ENCODE data around the gene PDE2A.

The PDE2A gene

GRCh38 chr11:72705442-72706365 is 31.5 kb upstream of the PDE2A start:
- Histone ChIP-seq H3K9me3 (no peaks in the 10 kb centered on the region), H4K20me1 (peaks cover 89% of the 10 kb centered on the region), H3K4me3 (no peak overlapping the region), H3K36me3 (peaks cover 100% of the 10 kb centered on the region), H3K4me2 (no peak overlapping the region), H3K27ac (no peak overlapping the region), H3K9ac (no peak overlapping the region), H3K4me1 (no peaks in the 10 kb centered on the region), H3K27me3 (no peaks in the 10 kb centered on the region)
- no peak for TF ChIP-seq Cebpa-rat (IDR thresholded peaks at IDR 0.05)

- no peaks in the 10 kb centered on the region for H3K27me3 ChIP-seq
- H3K4me3 ChIP-seq, result no peak overlapping the region
- H3K4me2 ChIP-seq, result no peak overlapping the region
- H3K4me1 ChIP-seq, result no peaks in the 10 kb centered on the region
- H3K9me3 ChIP-seq, result no peaks in the 10 kb centered on the region
- peaks cover 88% of the 10 kb centered on the region for H4K20me1 ChIP-seq
- H3K27ac ChIP-seq, result no peak overlapping the region
- H3K9ac ChIP-seq, result no peak overlapping the region
- TF ChIP-seq Cebpa-rat (IDR thresholded peaks at IDR 0.05), result no peak
- H3K36me3 ChIP-seq, result peaks cover 100% of the 10 kb centered on the region
Measured at GRCh38 chr11:72704783-72705265, 30.6 kb upstream of the PDE2A start.

- Histone ChIP-seq H3K36me3 (peaks cover 100% of the 10 kb centered on the region), H3K4me1 (no peaks in the 10 kb centered on the region), H3K4me2 (no peak overlapping the region), H4K20me1 (peaks cover 88% of the 10 kb centered on the region), H3K4me3 (no peak overlapping the region), H3K27ac (no peak overlapping the region), H3K9me3 (no peaks in the 10 kb centered on the region), H3K27me3 (no peaks in the 10 kb centered on the region), H3K9ac (no peak overlapping the region)
- TF ChIP-seq Cebpa-rat (IDR thresholded peaks at IDR 0.05), result no peak
Measured at GRCh38 chr11:72704028-72704782, 30.0 kb upstream of the PDE2A start.

- Histone ChIP-seq H3K4me3 (no peak overlapping the region), H4K20me1 (peaks cover 91% of the 10 kb centered on the region), H3K4me1 (no peaks in the 10 kb centered on the region), H3K9ac (no peak overlapping the region), H3K4me2 (no peak overlapping the region), H3K36me3 (peaks cover 100% of the 10 kb centered on the region), H3K9me3 (no peaks in the 10 kb centered on the region), H3K27me3 (no peaks in the 10 kb centered on the region), H3K27ac (no peak overlapping the region)
- no peak for TF ChIP-seq Cebpa-rat (IDR thresholded peaks at IDR 0.05)
Measured at GRCh38 chr11:72703267-72704008, 29.2 kb upstream of the PDE2A start.

GRCh38 chr11:72702577-72703241 is 28.5 kb upstream of the PDE2A start:
- Histone ChIP-seq H3K36me3 (peaks cover 100% of the 10 kb centered on the region), H3K27ac (no peak overlapping the region), H3K9me3 (no peaks in the 10 kb centered on the region), H3K9ac (no peak overlapping the region), H3K4me1 (no peaks in the 10 kb centered on the region), H3K4me3 (no peak overlapping the region), H3K4me2 (no peak overlapping the region), H4K20me1 (peaks cover 91% of the 10 kb centered on the region), H3K27me3 (no peaks in the 10 kb centered on the region)
- no peak for TF ChIP-seq Cebpa-rat (IDR thresholded peaks at IDR 0.05)

- H3K27me3 ChIP-seq, result no peaks in the 10 kb centered on the region
- no peak for TF ChIP-seq Cebpa-rat (IDR thresholded peaks at IDR 0.05)
- no peak overlapping the region for H3K4me2 ChIP-seq
- no peak overlapping the region for H3K27ac ChIP-seq
- H3K36me3 ChIP-seq, result peaks cover 100% of the 10 kb centered on the region
- H4K20me1 ChIP-seq, result peaks cover 88% of the 10 kb centered on the region
- H3K9ac ChIP-seq, result no peak overlapping the region
- no peaks in the 10 kb centered on the region for H3K4me1 ChIP-seq
- no peaks in the 10 kb centered on the region for H3K9me3 ChIP-seq
- H3K4me3 ChIP-seq, result no peak overlapping the region
Measured at GRCh38 chr11:72702096-72702495, 27.9 kb upstream of the PDE2A start.

- no peak overlapping the region for H3K4me3 ChIP-seq
- no peaks in the 10 kb centered on the region for H3K27me3 ChIP-seq
- peaks cover 82% of the 10 kb centered on the region for H4K20me1 ChIP-seq
- H3K4me1 ChIP-seq, result no peaks in the 10 kb centered on the region
- no peak for TF ChIP-seq Cebpa-rat (IDR thresholded peaks at IDR 0.05)
- H3K36me3 ChIP-seq, result peaks cover 99% of the 10 kb centered on the region
- H3K9ac ChIP-seq, result no peak overlapping the region
- no peak overlapping the region for H3K27ac ChIP-seq
- no peaks in the 10 kb centered on the region for H3K9me3 ChIP-seq
- H3K4me2 ChIP-seq, result no peak overlapping the region
Measured at GRCh38 chr11:72701466-72701865, 27.2 kb upstream of the PDE2A start.

GRCh38 chr11:72700146-72700545 is 25.9 kb upstream of the PDE2A start:
- Histone ChIP-seq H3K9me3 (no peaks in the 10 kb centered on the region), H3K4me3 (no peak overlapping the region), H4K20me1 (peaks cover 84% of the 10 kb centered on the region), H3K4me2 (no peak overlapping the region), H3K27me3 (no peaks in the 10 kb centered on the region), H3K27ac (no peak overlapping the region), H3K4me1 (no peaks in the 10 kb centered on the region), H3K9ac (no peak overlapping the region), H3K36me3 (peaks cover 99% of the 10 kb centered on the region)
- TF ChIP-seq Cebpa-rat (IDR thresholded peaks at IDR 0.05), result no peak

GRCh38 chr11:72697814-72698213 is 23.6 kb upstream of the PDE2A start:
- Histone ChIP-seq H3K4me3 (no peak overlapping the region), H3K27me3 (no peaks in the 10 kb centered on the region), H3K27ac (no peak overlapping the region), H4K20me1 (peaks cover 84% of the 10 kb centered on the region), H3K9ac (no peak overlapping the region), H3K36me3 (peaks cover 99% of the 10 kb centered on the region), H3K9me3 (no peaks in the 10 kb centered on the region), H3K4me2 (no peak overlapping the region), H3K4me1 (no peaks in the 10 kb centered on the region)
- no peak for TF ChIP-seq Cebpa-rat (IDR thresholded peaks at IDR 0.05)

All from BLaER1 (cell line).